H1 (cell line): ENCODE data around the gene STX10.

ENCODE experiments used
- ASH2L ChIP-seq: fragments of 200-600, 300-600 bp; sonication (generic); IDR thresholded peaks from one replicate; pipeline ENCODE4 v1.7.1; 2017; ENCODE audit warnings: low read length
- CTCF ChIP-seq, 3 experiments: IDR thresholded peaks; 1 replicate in 2 of 3; 2 replicates in 1 of 3; pipeline versions ENCODE4 v1.5.1 to v1.6.1; 2011; ENCODE audit warnings: low read length in 3 of 3, mild to moderate bottlenecking in 3 of 3, inconsistent platforms in 2 of 3, low read depth in 1 of 3, moderate library complexity in 1 of 3; ENCODE audit not compliant: insufficient read depth in 1 of 3; ENCODE audit errors: control extremely low read depth in 1 of 3
- EP300 ChIP-seq, 2 experiments: IDR thresholded peaks; 1 replicate in 1 of 2; 2 replicates in 1 of 2; pipeline ENCODE4 v1.6.1; 2011 to 2012; ENCODE audit warnings: low read depth in 2 of 2, low read length in 2 of 2, mild to moderate bottlenecking in 2 of 2, borderline replicate concordance in 1 of 2, inconsistent platforms in 1 of 2, moderate library complexity in 1 of 2
- EZH2 ChIP-seq: fragments of 200-600 bp; sonication (generic); IDR thresholded peaks from 2 replicates; pipeline ENCODE4 v1.7.1; 2012; ENCODE audit warnings: low read depth, mild to moderate bottlenecking, moderate library complexity, low read length, inconsistent platforms; ENCODE audit not compliant: severe bottlenecking
- KDM5A ChIP-seq: fragments of 200-600 bp; IDR thresholded peaks from 2 replicates; pipeline ENCODE4 v1.7.1; 2012; ENCODE audit warnings: mild to moderate bottlenecking, low read length, inconsistent platforms, mixed read lengths
- POLR2A ChIP-seq, 2 experiments: IDR thresholded peaks; 1 replicate in 1 of 2; 2 replicates in 1 of 2; pipeline ENCODE4 v1.6.1; 2011; ENCODE audit warnings: low read depth in 2 of 2, low read length in 2 of 2, mild to moderate bottlenecking in 2 of 2; ENCODE audit errors: control extremely low read depth in 1 of 2
- SUZ12 ChIP-seq: fragments of 200-600 bp; sonication (generic); IDR thresholded peaks from 2 replicates; pipeline ENCODE4 v1.6.1; 2012; ENCODE audit warnings: mild to moderate bottlenecking, inconsistent platforms, low read length, moderate library complexity, mixed read lengths
- TAF1 ChIP-seq: IDR thresholded peaks from 2 replicates; pipeline ENCODE4 v1.6.1; 2011; ENCODE audit warnings: mild to moderate bottlenecking, low read depth, low read length

- 0 out of 4 replicates have a peak, but pooled peaks of 1 of the 3 experiments have one; percentile 5 for TF ChIP-seq CTCF (IDR thresholded peaks at IDR 0.05; ENCODE audit: control extremely low read depth in 1 of 3, insufficient read depth in 1 of 3, low read depth in 1 of 3, low read length in 3 of 3)
- peak in 1 of 2 experiments; percentile 52; a peak in 1 of 3 replicates for TF ChIP-seq POLR2A (IDR thresholded peaks at IDR 0.05; ENCODE audit: control extremely low read depth in 1 of 2, low read depth in 2 of 2, low read length in 2 of 2)
- TF ChIP-seq TAF1 = peak; percentile 55; the same call in 1 of the 2 replicates
- no peak for TF ChIP-seq EZH2
- TF ChIP-seq EP300 (IDR thresholded peaks at IDR 0.05; ENCODE audit: borderline replicate concordance in 1 of 2, low read depth in 2 of 2, low read length in 2 of 2) = peak in 1 of 2 experiments; percentile 15; a peak in 1 of 3 replicates
- no peak for TF ChIP-seq ASH2L
- TF ChIP-seq SUZ12 = no peak
- TF ChIP-seq KDM5A = no peak
These were observed 13.6 kb upstream of the STX10 start for GRCh38 chr19:13163609-13164342.
